ENCODE measurements around the gene STX2.

The STX2 gene

DNA sequence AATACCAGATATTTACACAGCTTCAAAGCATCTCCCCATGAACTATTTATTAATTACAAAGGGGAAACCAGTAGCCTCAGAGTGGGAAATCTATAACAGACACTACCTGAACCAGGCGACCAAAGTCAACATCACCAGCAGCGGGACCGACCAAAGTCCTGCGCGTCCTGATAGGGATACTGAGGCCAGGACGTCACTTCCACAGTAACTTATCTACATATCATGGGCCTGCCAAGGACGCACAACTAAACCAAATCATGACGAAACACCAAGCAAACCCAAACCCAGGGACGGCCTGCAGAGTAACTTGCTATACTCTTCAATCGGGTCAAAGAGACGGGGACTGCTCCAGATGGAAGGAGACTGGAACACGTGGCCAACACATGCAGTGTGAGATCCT, 96.9 kb downstream of the STX2 start:
- Histone ChIP-seq H3K9me2 (replicated peaks; ENCODE audit: control insufficient read depth, low read length) (no peaks in the 10 kb centered on the region), H3K4me2 (ENCODE audit: low read length) (no peak overlapping the region), H3K4me3 (ENCODE audit: low read length) (no peak overlapping the region), H3K36me3 (ENCODE audit: control insufficient read depth, low read length) (no peaks in the 10 kb centered on the region), H3K4me1 (ENCODE audit: control insufficient read depth, low read length) (no peaks in the 10 kb centered on the region), H3K9me3 (ENCODE audit: control insufficient read depth, insufficient read depth, low read length) (no peaks in the 10 kb centered on the region), H3K27me3 (ENCODE audit: control insufficient read depth, low read length) (no peaks in the 10 kb centered on the region), H3K27ac (ENCODE audit: low read depth, low read length) (no peak overlapping the region), H3K79me2 (ENCODE audit: control insufficient read depth, low read length) (no peaks in the 10 kb centered on the region), H4K20me1 (ENCODE audit: control insufficient read depth, insufficient read depth, low read depth, low read length) (no peaks in the 10 kb centered on the region), H3F3A (ENCODE audit: control insufficient read depth, insufficient read depth) (no peaks in the 10 kb centered on the region)
- TF ChIP-seq, protein P1, sequence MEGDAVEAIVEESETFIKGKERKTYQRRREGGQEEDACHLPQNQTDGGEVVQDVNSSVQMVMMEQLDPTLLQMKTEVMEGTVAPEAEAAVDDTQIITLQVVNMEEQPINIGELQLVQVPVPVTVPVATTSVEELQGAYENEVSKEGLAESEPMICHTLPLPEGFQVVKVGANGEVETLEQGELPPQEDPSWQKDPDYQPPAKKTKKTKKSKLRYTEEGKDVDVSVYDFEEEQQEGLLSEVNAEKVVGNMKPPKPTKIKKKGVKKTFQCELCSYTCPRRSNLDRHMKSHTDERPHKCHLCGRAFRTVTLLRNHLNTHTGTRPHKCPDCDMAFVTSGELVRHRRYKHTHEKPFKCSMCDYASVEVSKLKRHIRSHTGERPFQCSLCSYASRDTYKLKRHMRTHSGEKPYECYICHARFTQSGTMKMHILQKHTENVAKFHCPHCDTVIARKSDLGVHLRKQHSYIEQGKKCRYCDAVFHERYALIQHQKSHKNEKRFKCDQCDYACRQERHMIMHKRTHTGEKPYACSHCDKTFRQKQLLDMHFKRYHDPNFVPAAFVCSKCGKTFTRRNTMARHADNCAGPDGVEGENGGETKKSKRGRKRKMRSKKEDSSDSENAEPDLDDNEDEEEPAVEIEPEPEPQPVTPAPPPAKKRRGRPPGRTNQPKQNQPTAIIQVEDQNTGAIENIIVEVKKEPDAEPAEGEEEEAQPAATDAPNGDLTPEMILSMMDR (IDR thresholded peaks at IDR 0.05; ENCODE audit: low read depth, low read length, poor library complexity, severe bottlenecking), result no peak
- no peak for TF ChIP-seq EZH2phosphoT487 (IDR thresholded peaks at IDR 0.05; ENCODE audit: borderline replicate concordance, low read length)

Data from DOHH2 (cell line).